Fibroblast of the aortic adventitia (primary cell): ENCODE results near the gene AOPEP. TPM values are rescaled to one million over a fixed set of nuclear protein-coding genes. Genes with fewer than 3 reads are reported as not detected.

Experiments
- DNase-seq: peaks from one replicate; pipeline ENCODE4 v3.0.0-alpha.2; 2010; ENCODE audit warnings: low read depth
- H3K4me3 ChIP-seq: 2 replicates; pipeline ENCODE4 v1.5.1; 2011; ENCODE audit warnings: low read depth, mild to moderate bottlenecking, control low read depth, low read length, moderate library complexity
- CTCF ChIP-seq: IDR thresholded peaks from 2 replicates; pipeline ENCODE4 v1.5.1; 2011; ENCODE audit warnings: mild to moderate bottlenecking, low read length, control low read depth, inconsistent platforms; ENCODE audit not compliant: insufficient read depth
- total RNA-seq: library from RNA; depleted of rRNA; stranded (reverse); fragments of >200 nt; gene quantifications from 2 replicates; pipeline ENCODE4 v1.2.3, GENCODE V29; 2012; ENCODE audit warnings: low replicate concordance

AOPEP gene
- total RNA-seq, 1 donor: 39.7 TPM

- no peak for TF ChIP-seq CTCF
- DNase-seq: no peak
- peak overlapping the region; percentile 22 for H3K4me3 ChIP-seq
Observed at GRCh38 chr9:95047452-95048224, 321.1 kb downstream of the AOPEP start.

GRCh38 chr9:95048225-95049087, 322.0 kb downstream of the AOPEP start:
- DNase-seq: peak; percentile 44
- no peak for TF ChIP-seq CTCF
- peak overlapping the region; percentile 63 for H3K4me3 ChIP-seq

- peak; percentile 61 for DNase-seq
- no peak for TF ChIP-seq CTCF
- H3K4me3 ChIP-seq: peak overlapping the region; percentile 63
Observed at GRCh38 chr9:95049761-95050160, 323.3 kb downstream of the AOPEP start.

GRCh38 chr9:95053611-95054570, 327.4 kb downstream of the AOPEP start:
- H3K4me3 ChIP-seq: no peak overlapping the region
- peak; percentile 43 for DNase-seq
- TF ChIP-seq CTCF: no peak

GRCh38 chr9:95055334-95055850, 328.9 kb downstream of the AOPEP start:
- DNase-seq: no peak
- H3K4me3 ChIP-seq: no peak overlapping the region
- TF ChIP-seq CTCF: no peak
